ENCODE data around the gene PRKN. TPM values are rescaled to one million over a fixed set of nuclear protein-coding genes. Genes with fewer than 3 reads are reported as not detected.

The PRKN gene
- total and polyA plus RNA-seq, 9 of the 15 experiments (the other 6 are each of a cell fraction or from before 2014, with no cell fraction given): 0.03 to 0.96 (median 0.15) TPM; not detected in 2

DNA sequence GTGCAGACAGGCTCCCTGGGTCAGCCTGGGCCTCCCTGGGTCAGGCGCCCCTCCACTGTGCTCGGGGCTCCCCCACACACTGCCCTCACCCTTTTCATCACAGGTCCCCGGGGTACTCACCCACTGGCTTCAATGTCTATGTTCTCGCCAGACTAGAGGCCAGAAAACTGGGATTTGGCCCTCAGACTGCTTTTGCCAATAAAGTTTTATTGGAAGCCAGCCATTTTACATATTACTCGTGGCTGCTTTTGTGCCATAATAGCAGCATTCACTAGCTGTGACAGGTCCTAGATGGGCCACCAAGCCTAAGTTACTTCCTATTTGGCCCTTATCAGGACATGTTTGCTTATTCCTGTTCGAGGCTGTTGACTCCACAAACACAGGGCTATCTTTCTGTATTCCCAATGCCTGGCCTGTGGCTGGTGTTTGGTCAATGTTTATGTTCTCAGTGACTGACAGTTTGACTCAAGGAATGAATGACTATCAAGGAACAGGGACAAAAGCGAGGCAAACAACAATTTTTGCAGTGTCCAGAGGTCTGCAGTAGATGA lies 928.6 kb downstream of the PRKN start:
- H2AFZ ChIP-seq (ENCODE audit: low read depth, low read length): no peak overlapping the region
- H3K36me3 ChIP-seq (ENCODE audit: control insufficient read depth, insufficient read depth, low read length): no peaks in the 10 kb centered on the region
- no peaks in the 10 kb centered on the region for H3K9me1 ChIP-seq (ENCODE audit: control insufficient read depth, insufficient read depth, low read length)
- POLR2A ChIA-PET: interaction anchor here (0.7 to 0.9 kb wide), 2 partner anchors 11 to 1499 kb away, joined by 3 read pairs; no protein-coding TSS in a partner anchor
- H4K20me1 ChIP-seq (replicated peaks; ENCODE audit: control insufficient read depth, insufficient read depth, low read length): no peaks in the 10 kb centered on the region
- WGBS (ENCODE audit: insufficient coverage, low coverage, missing lambda C conversion rate): 1% methylated on average over 7 of the region's 7 CpGs
- FAIRE-seq (no peak), DNase-seq (ENCODE audit: extremely low read depth in 1 of 4, low spot score in 3 of 4) (no peak), ATAC-seq (no peak)
- H3K4me3 ChIP-seq: no peak overlapping the region
- CTCF ChIA-PET (ENCODE audit: low intra/inter-chr PET ratio): no interaction called here
- intact Hi-C loops (cut with micrococcal nuclease): no loop called here
- no peak overlapping the region for H3K27ac ChIP-seq (ENCODE audit: extremely low read depth, low read depth, low read length)
- no peak for TF ChIP-seq CEBPZ (IDR thresholded peaks at IDR 0.05; ENCODE audit: borderline replicate concordance, low read depth, low read length)
- TF ChIP-seq, protein P1, sequence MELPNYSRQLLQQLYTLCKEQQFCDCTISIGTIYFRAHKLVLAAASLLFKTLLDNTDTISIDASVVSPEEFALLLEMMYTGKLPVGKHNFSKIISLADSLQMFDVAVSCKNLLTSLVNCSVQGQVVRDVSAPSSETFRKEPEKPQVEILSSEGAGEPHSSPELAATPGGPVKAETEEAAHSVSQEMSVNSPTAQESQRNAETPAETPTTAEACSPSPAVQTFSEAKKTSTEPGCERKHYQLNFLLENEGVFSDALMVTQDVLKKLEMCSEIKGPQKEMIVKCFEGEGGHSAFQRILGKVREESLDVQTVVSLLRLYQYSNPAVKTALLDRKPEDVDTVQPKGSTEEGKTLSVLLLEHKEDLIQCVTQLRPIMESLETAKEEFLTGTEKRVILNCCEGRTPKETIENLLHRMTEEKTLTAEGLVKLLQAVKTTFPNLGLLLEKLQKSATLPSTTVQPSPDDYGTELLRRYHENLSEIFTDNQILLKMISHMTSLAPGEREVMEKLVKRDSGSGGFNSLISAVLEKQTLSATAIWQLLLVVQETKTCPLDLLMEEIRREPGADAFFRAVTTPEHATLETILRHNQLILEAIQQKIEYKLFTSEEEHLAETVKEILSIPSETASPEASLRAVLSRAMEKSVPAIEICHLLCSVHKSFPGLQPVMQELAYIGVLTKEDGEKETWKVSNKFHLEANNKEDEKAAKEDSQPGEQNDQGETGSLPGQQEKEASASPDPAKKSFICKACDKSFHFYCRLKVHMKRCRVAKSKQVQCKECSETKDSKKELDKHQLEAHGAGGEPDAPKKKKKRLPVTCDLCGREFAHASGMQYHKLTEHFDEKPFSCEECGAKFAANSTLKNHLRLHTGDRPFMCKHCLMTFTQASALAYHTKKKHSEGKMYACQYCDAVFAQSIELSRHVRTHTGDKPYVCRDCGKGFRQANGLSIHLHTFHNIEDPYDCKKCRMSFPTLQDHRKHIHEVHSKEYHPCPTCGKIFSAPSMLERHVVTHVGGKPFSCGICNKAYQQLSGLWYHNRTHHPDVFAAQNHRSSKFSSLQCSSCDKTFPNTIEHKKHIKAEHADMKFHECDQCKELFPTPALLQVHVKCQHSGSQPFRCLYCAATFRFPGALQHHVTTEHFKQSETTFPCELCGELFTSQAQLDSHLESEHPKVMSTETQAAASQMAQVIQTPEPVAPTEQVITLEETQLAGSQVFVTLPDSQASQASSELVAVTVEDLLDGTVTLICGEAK (IDR thresholded peaks at IDR 0.05): peak; percentile 84
- TF ChIP-seq, protein P1 (CRISPR knock-in tag; IDR thresholded peaks at IDR 0.05): 0 out of 2 replicates have a peak, but pooled peaks have one; percentile 24
- H3K27me3 ChIP-seq (ENCODE audit: control insufficient read depth in 2 of 2, insufficient read depth in 2 of 2, low read length in 2 of 2): peaks cover 0 to 13% of the 10 kb centered on the region in 2 experiments; a peak in 1 of 5 replicates
- in situ Hi-C loops (cut with MboI): no loop called here
- H3K79me2 ChIP-seq (ENCODE audit: control insufficient read depth, insufficient read depth, low read length): no peaks in the 10 kb centered on the region
- no peaks in the 10 kb centered on the region for H3K4me1 ChIP-seq (replicated peaks in 1 of 2; ENCODE audit: control insufficient read depth in 2 of 2, insufficient read depth in 2 of 2, low read length in 2 of 2)
- H3K4me2 ChIP-seq (ENCODE audit: insufficient read depth, low read length): no peak overlapping the region
- BruUV-seq (replicated peaks): no TSS peak
- H3K9ac ChIP-seq (ENCODE audit: insufficient read depth in 1 of 2, low read depth in 2 of 2, low read length in 2 of 2): no peak overlapping the region
- H3K9me3 ChIP-seq (replicated peaks; ENCODE audit: control insufficient read depth, insufficient read depth, low read depth, low read length): no peaks in the 10 kb centered on the region
